GM12873 (cell line): ENCODE results near the gene SPTSSA.

Experiments
- TF ChIP-seq, protein P1 (sequence below): IDR thresholded peaks from 2 replicates; pipeline ENCODE4 v1.5.1; 2012; ENCODE audit warnings: low read depth, mild to moderate bottlenecking, moderate library complexity, low read length, control low read depth; ENCODE audit not compliant: insufficient read depth; ENCODE audit errors: missing control alignments

SPTSSA gene

DNA sequence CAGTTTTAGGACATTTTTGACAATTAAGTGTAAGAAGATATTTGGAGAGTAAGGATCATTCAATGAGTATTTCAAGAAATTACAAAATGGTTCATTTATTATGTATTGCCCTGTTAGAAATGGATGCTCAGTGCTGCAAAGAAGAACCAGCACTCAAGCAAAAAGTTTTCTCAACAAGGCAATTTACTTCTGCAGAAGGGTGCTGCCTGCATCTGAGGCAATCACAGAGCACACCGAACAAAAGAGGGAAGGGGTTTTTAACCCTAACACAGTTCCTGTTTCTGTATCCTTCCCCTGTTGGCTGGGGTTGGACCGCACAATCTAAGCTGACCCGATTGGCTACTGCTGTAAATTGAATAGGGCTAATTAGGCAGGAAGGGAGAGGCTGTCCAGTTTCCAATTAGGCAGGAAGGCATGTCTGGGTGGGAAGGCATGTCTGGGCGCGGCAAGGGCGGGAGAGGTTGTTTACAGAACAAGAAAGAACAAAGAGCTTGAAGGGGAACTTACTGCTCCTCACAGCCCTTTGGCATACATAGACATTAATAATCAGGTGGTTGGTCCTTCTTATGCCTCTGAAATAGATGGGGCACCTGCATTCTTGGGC is 41.4 kb downstream of the SPTSSA start:
- TF ChIP-seq, protein P1, sequence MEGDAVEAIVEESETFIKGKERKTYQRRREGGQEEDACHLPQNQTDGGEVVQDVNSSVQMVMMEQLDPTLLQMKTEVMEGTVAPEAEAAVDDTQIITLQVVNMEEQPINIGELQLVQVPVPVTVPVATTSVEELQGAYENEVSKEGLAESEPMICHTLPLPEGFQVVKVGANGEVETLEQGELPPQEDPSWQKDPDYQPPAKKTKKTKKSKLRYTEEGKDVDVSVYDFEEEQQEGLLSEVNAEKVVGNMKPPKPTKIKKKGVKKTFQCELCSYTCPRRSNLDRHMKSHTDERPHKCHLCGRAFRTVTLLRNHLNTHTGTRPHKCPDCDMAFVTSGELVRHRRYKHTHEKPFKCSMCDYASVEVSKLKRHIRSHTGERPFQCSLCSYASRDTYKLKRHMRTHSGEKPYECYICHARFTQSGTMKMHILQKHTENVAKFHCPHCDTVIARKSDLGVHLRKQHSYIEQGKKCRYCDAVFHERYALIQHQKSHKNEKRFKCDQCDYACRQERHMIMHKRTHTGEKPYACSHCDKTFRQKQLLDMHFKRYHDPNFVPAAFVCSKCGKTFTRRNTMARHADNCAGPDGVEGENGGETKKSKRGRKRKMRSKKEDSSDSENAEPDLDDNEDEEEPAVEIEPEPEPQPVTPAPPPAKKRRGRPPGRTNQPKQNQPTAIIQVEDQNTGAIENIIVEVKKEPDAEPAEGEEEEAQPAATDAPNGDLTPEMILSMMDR, result no peak

DNA sequence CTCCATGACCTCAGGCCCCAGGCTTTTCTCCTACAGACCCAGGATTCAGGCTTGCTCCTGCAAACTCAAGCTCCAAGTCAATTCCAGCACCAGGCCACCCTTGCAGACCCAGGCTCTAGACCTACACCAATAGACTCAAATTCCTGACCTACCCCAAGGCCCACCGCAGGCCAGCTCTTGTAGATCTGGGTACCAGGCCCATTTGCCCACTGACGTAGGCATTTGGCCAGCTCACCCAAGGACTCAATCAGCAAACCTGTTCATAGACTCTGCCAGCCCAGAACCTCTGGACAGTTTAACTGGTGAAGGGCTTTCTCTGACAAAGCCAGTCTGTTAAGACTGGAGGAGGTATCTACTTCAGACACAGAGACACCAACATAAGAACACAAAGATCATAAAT is 52.3 kb downstream of the SPTSSA start:
- TF ChIP-seq, protein P1, result no peak

DNA sequence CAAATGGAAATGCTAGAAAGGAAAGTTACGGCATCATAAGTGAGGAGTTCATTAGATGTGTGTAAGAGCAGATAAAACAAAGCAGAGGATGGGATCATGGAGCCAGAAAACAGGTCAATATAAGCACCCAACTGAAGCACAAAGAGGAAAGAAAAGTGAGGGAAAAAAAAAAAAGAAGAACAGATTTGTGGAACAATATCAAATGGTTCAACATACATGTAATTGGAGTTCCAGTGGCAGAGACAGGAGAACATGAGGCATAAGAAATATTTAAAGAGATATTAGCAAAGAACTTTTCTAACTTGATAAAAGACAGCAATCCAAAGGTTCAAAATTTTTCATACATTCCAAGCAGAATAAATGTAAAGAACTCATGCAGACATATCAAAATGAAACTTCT is 54.1 kb downstream of the SPTSSA start:
- TF ChIP-seq, protein P1, result no peak

DNA sequence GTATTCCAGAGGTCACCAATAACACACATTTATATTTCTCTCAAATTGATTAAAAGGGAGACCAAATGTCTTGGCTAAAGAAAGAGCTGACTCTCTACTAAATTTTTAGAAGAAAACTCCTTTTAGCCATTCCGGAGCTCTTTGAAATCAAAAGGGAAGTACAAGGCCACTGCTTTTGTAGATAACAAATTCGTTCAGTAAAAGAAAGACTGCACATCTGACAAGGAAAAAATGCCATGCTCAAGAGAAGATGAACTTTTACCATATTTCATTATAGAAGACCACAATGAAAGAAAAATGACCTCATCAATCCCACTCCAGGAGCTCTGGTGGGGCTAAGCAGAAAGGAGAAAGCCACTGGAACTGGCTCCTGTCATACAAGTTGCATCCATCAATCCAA is 57.6 kb downstream of the SPTSSA start:
- TF ChIP-seq, protein P1, result no peak

DNA sequence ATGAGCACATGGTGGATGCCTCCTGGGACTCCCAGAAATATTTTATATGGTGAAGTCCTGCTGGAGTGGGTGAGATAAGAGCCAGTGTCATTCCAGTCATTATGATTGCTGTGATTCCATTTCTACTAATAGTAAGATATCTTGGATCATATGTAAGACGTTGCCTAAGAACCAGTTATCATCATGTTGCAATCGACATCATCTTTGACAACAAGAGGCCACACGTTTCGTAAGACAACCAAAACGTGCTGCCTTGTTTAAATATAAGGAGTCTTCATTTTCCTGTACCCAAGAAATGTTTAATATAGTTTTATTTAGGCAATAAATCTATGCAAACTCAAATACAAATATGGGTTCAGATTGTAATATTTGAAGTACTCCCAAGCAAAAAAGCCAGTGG is 58.4 kb downstream of the SPTSSA start:
- TF ChIP-seq, protein P1, result no peak

DNA sequence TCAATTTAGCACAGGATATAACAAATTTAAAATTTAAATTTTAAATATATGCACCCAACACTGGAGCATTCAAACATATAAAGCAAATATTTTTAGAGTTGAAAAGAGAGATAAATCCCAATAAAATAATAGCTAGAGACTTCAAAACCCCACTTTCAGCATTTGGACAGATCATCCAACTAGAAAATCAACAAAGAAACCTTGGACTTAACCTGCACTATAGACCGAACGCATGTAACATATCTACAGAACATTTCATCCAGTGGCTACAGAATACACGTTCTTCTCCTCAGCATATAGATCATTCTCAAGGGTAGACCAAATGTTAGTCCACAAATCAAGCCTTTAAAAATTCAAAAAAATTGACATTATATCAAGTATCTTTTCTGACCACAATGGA is 64.0 kb downstream of the SPTSSA start:
- TF ChIP-seq, protein P1, result no peak

DNA sequence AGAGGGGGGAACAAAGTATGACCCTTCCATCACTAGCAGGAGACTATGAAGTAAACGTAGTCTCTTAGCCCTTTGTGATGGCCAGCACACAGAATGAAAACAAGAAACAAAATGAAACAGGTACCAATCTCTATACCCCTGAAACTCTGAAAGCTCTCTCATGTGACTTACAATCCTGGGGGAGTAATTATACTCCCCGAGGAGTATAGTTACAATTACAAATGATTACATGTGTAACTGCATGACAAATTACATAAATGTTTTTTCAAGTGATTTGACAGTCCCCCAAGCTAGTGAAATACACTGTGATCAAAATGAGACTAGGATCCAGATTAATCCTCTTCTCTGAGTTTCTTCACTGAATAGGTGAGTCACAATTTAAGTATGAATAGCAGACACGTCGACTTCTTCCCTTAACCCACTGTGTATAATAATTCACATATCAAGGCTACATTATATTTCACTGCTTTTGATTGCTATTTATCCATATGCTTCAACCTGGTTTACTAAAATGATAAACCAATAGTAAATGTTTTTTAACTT is 74.0 kb downstream of the SPTSSA start:
- TF ChIP-seq, protein P1, result no peak
